IMR-90 (cell line): Measurements from ENCODE around the gene OLAH. TPM values are rescaled to one million over a fixed set of nuclear protein-coding genes. Genes with fewer than 3 reads are reported as not detected.

Experiments used
- ATAC-seq: fragments of 200-7000 bp; cut with Tn5 transposase; 2 replicates; pipeline ENCODE4 v1.9.1; 2020; ENCODE audit warnings: low read depth, mild to moderate bottlenecking, moderate library complexity
- BruUV-seq: library from RNA; stranded (reverse); fragments of 400-500 nt; replicated peaks from 2 replicates; lab custom pipeline; 2021; lab: Mats Ljungman, UMichigan
- CTCF ChIA-PET: fragments of 300-600 bp; formaldehyde crosslinking; extraction: SDS; loops from one replicate; lab custom pipeline; 2021; ENCODE audit warnings: antibody characterized with exemption; lab: Yijun Ruan, JAX
- POLR2A ChIA-PET: fragments of 300-600 bp; sonication (Branson Sonifier 250); formaldehyde crosslinking; loops from one replicate; lab custom pipeline; 2022; ENCODE audit warnings: antibody characterized with exemption; ENCODE audit not compliant: unreplicated experiment; lab: Charles Lee
- DNase-seq: peaks from one replicate; pipeline ENCODE4 v3.0.0; 2013
- H2AFZ ChIP-seq: replicated peaks from 2 replicates; pipeline ENCODE3; 2013; ENCODE audit warnings: low read length, mild to moderate bottlenecking; ENCODE audit not compliant: poor library complexity
- H2AK5ac ChIP-seq: 2 replicates; pipeline ENCODE4 v1.6.1; 2013; ENCODE audit warnings: low read depth, low read length, inconsistent platforms
- H2AK9ac ChIP-seq: replicated peaks from 2 replicates; pipeline ENCODE3; 2013; ENCODE audit warnings: mild to moderate bottlenecking, low read depth, low read length, moderate library complexity; ENCODE audit not compliant: poor library complexity
- H2BK120ac ChIP-seq: 2 replicates; pipeline ENCODE4 v1.6.1; 2013; ENCODE audit warnings: low read depth, low read length, inconsistent platforms
- H2BK15ac ChIP-seq: 3 replicates; pipeline ENCODE4 v1.6.1; 2013; ENCODE audit warnings: low read depth, low read length, inconsistent platforms
- H2BK20ac ChIP-seq: 2 replicates; pipeline ENCODE4 v1.6.1; 2013; ENCODE audit warnings: low read depth, mild to moderate bottlenecking, inconsistent platforms, low read length, moderate library complexity
- H2BK5ac ChIP-seq: 2 replicates; pipeline ENCODE4 v1.6.1; 2013; ENCODE audit warnings: mild to moderate bottlenecking, low read depth, low read length, inconsistent platforms; ENCODE audit not compliant: poor library complexity, severe bottlenecking
- H3K14ac ChIP-seq: replicated peaks from 2 replicates; pipeline ENCODE4 v1.6.1; 2013; ENCODE audit warnings: low read depth, low read length, inconsistent platforms
- H3K18ac ChIP-seq: 2 replicates; pipeline ENCODE4 v1.6.1; 2013; ENCODE audit warnings: low read depth, low read length, control low read depth
- H3K23ac ChIP-seq: 2 replicates; pipeline ENCODE4 v1.6.1; 2013; ENCODE audit warnings: low read depth, low read length, inconsistent platforms
- H3K27ac ChIP-seq: 2 replicates; pipeline ENCODE4 v1.5.1; 2013; ENCODE audit warnings: mild to moderate bottlenecking, control low read depth, low read length; ENCODE audit not compliant: insufficient read depth
- H3K27me3 ChIP-seq: 2 replicates; pipeline ENCODE4 v1.6.1; 2013; ENCODE audit warnings: low read length; ENCODE audit not compliant: control insufficient read depth, insufficient read depth
- H3K36me3 ChIP-seq: 2 replicates; pipeline ENCODE4 v1.6.1; 2013; ENCODE audit warnings: low read length, mixed read lengths; ENCODE audit not compliant: control insufficient read depth, insufficient read depth
- H3K4ac ChIP-seq: 2 replicates; pipeline ENCODE4 v1.6.1; 2013; ENCODE audit warnings: low read depth, low read length, inconsistent platforms
- H3K4me1 ChIP-seq: 2 replicates; pipeline ENCODE4 v1.6.1; 2013; ENCODE audit warnings: low read length, mixed read lengths; ENCODE audit not compliant: control insufficient read depth, insufficient read depth
- H3K4me2 ChIP-seq: 2 replicates; pipeline ENCODE4 v1.6.1; 2013; ENCODE audit warnings: low read depth, mild to moderate bottlenecking, control low read depth, low read length, moderate library complexity
- H3K4me3 ChIP-seq: 2 replicates; pipeline ENCODE4 v1.5.1; 2013; ENCODE audit warnings: low read depth, mild to moderate bottlenecking, control low read depth, low read length, moderate library complexity; ENCODE audit not compliant: insufficient read depth
- H3K56ac ChIP-seq: 2 replicates; pipeline ENCODE4 v1.6.1; 2013; ENCODE audit warnings: low read length, inconsistent platforms; ENCODE audit not compliant: insufficient read depth; ENCODE audit errors: extremely low read depth
- H3K79me1 ChIP-seq, 2 experiments: 2 replicates each; pipeline ENCODE4 v1.6.1; 2013; ENCODE audit warnings: low read length in 2 of 2, inconsistent platforms in 1 of 2, low read depth in 1 of 2
- H3K9ac ChIP-seq: 2 replicates; pipeline ENCODE4 v1.6.1; 2013; ENCODE audit warnings: low read depth, low read length, control low read depth
- H3K9me1 ChIP-seq: 2 replicates; pipeline ENCODE4 v1.6.1; 2013; ENCODE audit warnings: low read length, inconsistent platforms; ENCODE audit not compliant: insufficient read depth
- H3K9me3 ChIP-seq: 2 replicates; pipeline ENCODE4 v1.6.1; 2013; ENCODE audit warnings: low read length; ENCODE audit not compliant: control insufficient read depth, insufficient read depth
- H4K20me1 ChIP-seq: 2 replicates; pipeline ENCODE4 v1.6.1; 2013; ENCODE audit warnings: low read length, inconsistent platforms; ENCODE audit not compliant: insufficient read depth
- H4K5ac ChIP-seq: 2 replicates; pipeline ENCODE4 v1.6.1; 2013; ENCODE audit warnings: mild to moderate bottlenecking, low read depth, low read length, control low read depth
- H4K8ac ChIP-seq, 2 experiments: 2 replicates each; pipeline ENCODE4 v1.6.1; 2013; ENCODE audit warnings: low read depth in 2 of 2, low read length in 2 of 2, control low read depth in 1 of 2, inconsistent platforms in 1 of 2
- H4K91ac ChIP-seq: 2 replicates; pipeline ENCODE4 v1.6.1; 2013; ENCODE audit warnings: low read depth, low read length, inconsistent platforms; ENCODE audit not compliant: insufficient read depth
- BHLHE40 ChIP-seq: fragments of 150-350 bp; IDR thresholded peaks from 2 replicates; pipeline ENCODE4 v1.6.1; 2016; ENCODE audit warnings: mild to moderate bottlenecking, low read depth, low read length
- CHD1 ChIP-seq: IDR thresholded peaks from 2 replicates; pipeline ENCODE4 v1.6.1; 2012; ENCODE audit warnings: low read depth, low read length, improper control_type of control experiment
- CTCF ChIP-seq: conservative IDR thresholded peaks from 2 replicates; pipeline ENCODE4 v1.5.1; 2012; ENCODE audit warnings: mild to moderate bottlenecking, low read depth, low read length, improper control_type of control experiment
- FOS ChIP-seq: fragments of 150-350 bp; IDR thresholded peaks from 2 replicates; pipeline ENCODE4 v1.6.1; 2016; ENCODE audit warnings: low read depth, low read length
- MAFK ChIP-seq: IDR thresholded peaks from 2 replicates; pipeline ENCODE4 v1.6.1; 2012; ENCODE audit warnings: low read depth, low read length, improper control_type of control experiment
- MAZ ChIP-seq: IDR thresholded peaks from 2 replicates; pipeline ENCODE4 v1.6.1; 2012; ENCODE audit warnings: low read depth, mild to moderate bottlenecking, low read length, improper control_type of control experiment, moderate library complexity, borderline replicate concordance
- MXI1 ChIP-seq: IDR thresholded peaks from 2 replicates; pipeline ENCODE4 v1.6.1; 2012; ENCODE audit warnings: low read depth, mild to moderate bottlenecking, low read length, moderate library complexity, borderline replicate concordance
- NFE2L2 ChIP-seq: fragments of 150-350 bp; IDR thresholded peaks from 2 replicates; pipeline ENCODE4 v1.6.1; 2016; ENCODE audit warnings: low read depth, mild to moderate bottlenecking, low read length
- POLR2A ChIP-seq: IDR thresholded peaks from 2 replicates; pipeline ENCODE4 v1.6.1; 2012; ENCODE audit warnings: mild to moderate bottlenecking, low read depth, low read length
- RCOR1 ChIP-seq: IDR thresholded peaks from 2 replicates; pipeline ENCODE4 v1.6.1; 2012; ENCODE audit warnings: mild to moderate bottlenecking, low read length, improper control_type of control experiment; ENCODE audit not compliant: insufficient replicate concordance
- RFX5 ChIP-seq: IDR thresholded peaks from 2 replicates; pipeline ENCODE4 v1.8.0; 2012; ENCODE audit warnings: low read depth, mild to moderate bottlenecking, low read length, moderate library complexity
- SMC3 ChIP-seq: fragments of 150-350 bp; IDR thresholded peaks from 2 replicates; pipeline ENCODE4 v1.6.1; 2016; ENCODE audit warnings: low read depth, mild to moderate bottlenecking, antibody characterized with exemption, low read length, moderate library complexity
- USF2 ChIP-seq: fragments of 150-350 bp; IDR thresholded peaks from 2 replicates; pipeline ENCODE4 v1.6.1; 2017; ENCODE audit warnings: mild to moderate bottlenecking, antibody characterized with exemption, low read length, low read depth
- WGBS, 2 experiments: methylation state at CpG; one replicate each; pipeline versions ENCODE4 v1.1.5 to v1.1.7; 2013; ENCODE audit warnings: missing lambda C conversion rate in 2 of 2; ENCODE audit not compliant: insufficient read length in 1 of 2; ENCODE audit errors: extremely low coverage in 2 of 2; 5-methylcytosine and 5-hydroxymethylcytosine counted together
- dilution Hi-C: fragments of 300-500 bp; cut with HindIII; formaldehyde crosslinking; loops from one replicate; pipeline ENCODE4 v1.14.3; 2018; ENCODE audit warnings: low sequenced_read_pairs; ENCODE audit not compliant: unreplicated experiment
- in situ Hi-C: fragments of 300-500 bp; cut with MboI; formaldehyde crosslinking; loops from 3 replicates; pipeline ENCODE4 v1.14.3; 2019; ENCODE audit warnings: low sequenced_read_pairs, inconsistent platforms, mixed read lengths
- intact Hi-C: fragments of 100-400 bp; cut with micrococcal nuclease; formaldehyde crosslinking; loops from 2 replicates; pipeline ENCODE4 v1.10.0; 2022
- polyA plus RNA-seq, 3 experiments: library from polyadenylated mRNA; depleted of rRNA; stranded (reverse); fragments of >200 nt; gene quantifications; 2 replicates each; pipeline ENCODE4 v1.2.3, GENCODE V29; 2012; ENCODE audit warnings: low replicate concordance in 1 of 3
- total RNA-seq: library from RNA; depleted of rRNA; stranded (reverse); fragments of >200 nt; gene quantifications from 2 replicates; pipeline ENCODE4 v1.2.3, GENCODE V29; 2012

The OLAH gene
- total and polyA plus RNA-seq, 2 of the 4 experiments (the other 2 are of a cell fraction): not detected

GRCh38 chr10:15097011-15097812, 53.5 kb downstream of the OLAH start, which contains the start of gene RPP38:
Gene RPP38, plus strand, starts transcription at chr10:15097355. Its CDS starts 5,960 bp downstream, at chr10:15103315.
- Histone ChIP-seq H3K56ac (peak within 1 kb of the TSS; percentile 97), H2BK120ac (peak within 1 kb of the TSS; percentile 98), H3K9ac (peak within 1 kb of the TSS; percentile 98), H3K18ac (peak within 1 kb of the TSS; percentile 95), H3K4ac (peak within 1 kb of the TSS; percentile 99), H4K91ac (peak within 1 kb of the TSS; percentile 100), H4K5ac (peak within 1 kb of the TSS; percentile 94), H3K4me1 (no peaks in the 10 kb centered on the region; the same call in 1 of the 2 replicates), H3K36me3 (peaks cover 3% of the 10 kb centered on the region; the same call in 1 of the 2 replicates), H3K4me3 (peak within 1 kb of the TSS; percentile 70), H2BK15ac (peak within 1 kb of the TSS; percentile 92; the same call in 2 of the 3 replicates), H3K79me1 (peaks cover 26 to 42% of the 10 kb centered on the region in 2 experiments), H3K14ac (peak within 1 kb of the TSS; percentile 100), H3K23ac (peak within 1 kb of the TSS; percentile 93), H2AK9ac (peak within 1 kb of the TSS; percentile 79), H3K27me3 (no peaks in the 10 kb centered on the region), H3K9me1 (peaks cover 4% of the 10 kb centered on the region; the same call in 1 of the 2 replicates), H3K9me3 (no peaks in the 10 kb centered on the region), H4K20me1 (no peaks in the 10 kb centered on the region; the same call in 1 of the 2 replicates), H2BK20ac (peak within 1 kb of the TSS; percentile 91), H3K4me2 (peak within 1 kb of the TSS; percentile 94), H2AK5ac (peak within 1 kb of the TSS; percentile 74), H3K27ac (peak within 1 kb of the TSS; percentile 95), H2BK5ac (peak within 1 kb of the TSS; percentile 99), H2AFZ (peak within 1 kb of the TSS; percentile 99), H4K8ac (peak within 1 kb of the TSS; percentile 77 to 99)
- WGBS, 2 experiments: 0% methylated on average over 58 of the region's 84 CpGs; no CpG with 5 or more reads in 1 of the 2 experiments
- ATAC-seq: peak; percentile 96
- intact Hi-C loops: no loop called here
- peak; percentile 92 for DNase-seq
- in situ Hi-C loops: loop anchor here (25.0 kb wide), 1 partner anchor 585 kb away; no protein-coding TSS in a partner anchor
- ChIA-PET POLR2A (no interaction called here), CTCF (no interaction called here)
- no TSS peak for BruUV-seq
- dilution Hi-C loops: no loop called here
- TF ChIP-seq CTCF: no peak
- no peak for TF ChIP-seq MAFK
- no peak for TF ChIP-seq SMC3
- no peak for TF ChIP-seq FOS
- peak; percentile 58 for TF ChIP-seq USF2
- peak; percentile 26; the same call in 1 of the 2 replicates for TF ChIP-seq BHLHE40
- no peak for TF ChIP-seq RCOR1
- peak; percentile 84 for TF ChIP-seq POLR2A
- 0 out of 2 replicates have a peak, but pooled peaks have one; percentile 28 for TF ChIP-seq CHD1
- TF ChIP-seq MAZ: peak; percentile 73; the same call in 1 of the 2 replicates
- peak; percentile 88 for TF ChIP-seq MXI1
- no peak for TF ChIP-seq RFX5
- no peak for TF ChIP-seq NFE2L2
